HG02885 (cell line): ENCODE data around the gene IQSEC1.
A peak's percentile ranks its signal among the peaks of the same experiment; 100 is the strongest.

Experiments used
- ATAC-seq: cut with Tn5 transposase; IDR thresholded peaks from one replicate; pipeline ENCODE4 v1.9.1; 2021; ENCODE audit warnings: mild to moderate bottlenecking; ENCODE audit not compliant: unreplicated experiment, poor library complexity

The IQSEC1 gene

GRCh38 chr3:13073326-13074005 is at the start of gene IQSEC1:
IQSEC1 (minus strand) TSS chr3:13073429; CDS start chr3:13073014, 415 bp downstream.
- peak; percentile 54 for ATAC-seq

- no peak for ATAC-seq
Measured at GRCh38 chr3:13122081-13123012, 49.1 kb upstream of the IQSEC1 start.

GRCh38 chr3:13121553-13122001 is 48.3 kb upstream of the IQSEC1 start:
- no peak for ATAC-seq

- ATAC-seq, result no peak
Measured at GRCh38 chr3:13120928-13121552, 47.8 kb upstream of the IQSEC1 start.

GRCh38 chr3:13120289-13120927 is 47.2 kb upstream of the IQSEC1 start:
- ATAC-seq, result no peak

- ATAC-seq, result no peak
Measured at GRCh38 chr3:13119471-13120220, 46.4 kb upstream of the IQSEC1 start.

GRCh38 chr3:13116426-13116825 is 43.2 kb upstream of the IQSEC1 start:
- ATAC-seq, result no peak

- no peak for ATAC-seq
Measured at GRCh38 chr3:13115991-13116390, 42.8 kb upstream of the IQSEC1 start.

GRCh38 chr3:13115576-13115910 is 42.3 kb upstream of the IQSEC1 start:
- ATAC-seq, result no peak

GRCh38 chr3:13114811-13115575 is 41.8 kb upstream of the IQSEC1 start:
- no peak for ATAC-seq

- no peak for ATAC-seq
Measured at GRCh38 chr3:13113346-13114330, 40.4 kb upstream of the IQSEC1 start.

- no peak for ATAC-seq
Measured at GRCh38 chr3:13112521-13113345, 39.5 kb upstream of the IQSEC1 start.

- no peak for ATAC-seq
Measured at GRCh38 chr3:13111873-13112520, 38.8 kb upstream of the IQSEC1 start.

- no peak for ATAC-seq
Measured at GRCh38 chr3:13111173-13111872, 38.1 kb upstream of the IQSEC1 start.

GRCh38 chr3:13110678-13111116 is 37.5 kb upstream of the IQSEC1 start:
- ATAC-seq, result peak; percentile 63

GRCh38 chr3:13109516-13109915 is 36.3 kb upstream of the IQSEC1 start:
- no peak for ATAC-seq
